ENCODE data around the gene RNF214.
"Not testable (repeated sequence)": the region's sequence is repeated elsewhere in the genome, so short reads cannot be mapped to it uniquely, and the experiment has no call there.

The RNF214 gene

GRCh38 chr11:117232092-117232878, at the start of gene RNF214:
Gene RNF214, plus strand, starts transcription at chr11:117232671. Its CDS starts 1,602 bp downstream, at chr11:117234273.
- DNase-seq: peak; percentile 77 to 82
- peak; percentile 81 for ATAC-seq
- Mint-ChIP-seq H3K27ac (peak within 1 kb of the TSS; percentile 98 to 100), H3K4me3 (peak within 1 kb of the TSS; percentile 94 to 100), H3K27me3 (no peaks in the 10 kb centered on the region), H3K9me3 (no peaks in the 10 kb centered on the region), H3K4me1 (peaks cover 47% of the 10 kb centered on the region)

GRCh38 chr11:117183178-117183577, 49.3 kb upstream of the RNF214 start:
- not testable (repeated sequence) for DNase-seq, ATAC-seq, H3K27me3 Mint-ChIP-seq, H3K9me3 Mint-ChIP-seq, H3K4me3 Mint-ChIP-seq, H3K27ac Mint-ChIP-seq
- peaks cover 27% of the 10 kb centered on the region for H3K4me1 Mint-ChIP-seq

- Mint-ChIP-seq H3K27ac (peak overlapping the region in 1 of 2 donors; percentile 6), H3K9me3 (no peaks in the 10 kb centered on the region), H3K27me3 (no peaks in the 10 kb centered on the region), H3K4me1 (peaks cover 25% of the 10 kb centered on the region), H3K4me3 (no peak overlapping the region)
- DNase-seq: no peak
- ATAC-seq: no peak
Measured at GRCh38 chr11:117183724-117184349, 48.6 kb upstream of the RNF214 start.

- Mint-ChIP-seq H3K9me3 (no peaks in the 10 kb centered on the region), H3K27me3 (no peaks in the 10 kb centered on the region), H3K4me1 (peaks cover 7% of the 10 kb centered on the region), H3K27ac (no peak overlapping the region), H3K4me3 (no peak overlapping the region)
- DNase-seq: no peak
- no peak for ATAC-seq
Measured at GRCh38 chr11:117185736-117186430, 46.6 kb upstream of the RNF214 start.

GRCh38 chr11:117186431-117186761, 46.1 kb upstream of the RNF214 start:
- Mint-ChIP-seq H3K4me3 (no peak overlapping the region), H3K27me3 (no peaks in the 10 kb centered on the region), H3K9me3 (no peaks in the 10 kb centered on the region), H3K4me1 (peaks cover 2% of the 10 kb centered on the region), H3K27ac (no peak overlapping the region)
- ATAC-seq (no peak), DNase-seq (no peak)

GRCh38 chr11:117187007-117187406, 45.5 kb upstream of the RNF214 start:
- DNase-seq (no peak), ATAC-seq (no peak)
- Mint-ChIP-seq H3K4me1 (no peaks in the 10 kb centered on the region), H3K27me3 (no peaks in the 10 kb centered on the region), H3K9me3 (no peaks in the 10 kb centered on the region), H3K27ac (no peak overlapping the region), H3K4me3 (no peak overlapping the region)

- ATAC-seq (no peak), DNase-seq (no peak)
- Mint-ChIP-seq H3K9me3 (no peaks in the 10 kb centered on the region), H3K27me3 (no peaks in the 10 kb centered on the region), H3K4me3 (no peak overlapping the region), H3K27ac (no peak overlapping the region), H3K4me1 (no peaks in the 10 kb centered on the region)
Measured at GRCh38 chr11:117187428-117187798, 45.1 kb upstream of the RNF214 start.

GRCh38 chr11:117187799-117188481, 44.5 kb upstream of the RNF214 start:
- H3K27me3 Mint-ChIP-seq: no peaks in the 10 kb centered on the region
- ATAC-seq (no peak), DNase-seq (no peak)
- no peaks in the 10 kb centered on the region for H3K4me1 Mint-ChIP-seq
- H3K4me3 Mint-ChIP-seq: no peak overlapping the region
- no peak overlapping the region for H3K27ac Mint-ChIP-seq
- H3K9me3 Mint-ChIP-seq: no peaks in the 10 kb centered on the region

GRCh38 chr11:117188620-117189081, 43.8 kb upstream of the RNF214 start:
- Mint-ChIP-seq H3K4me3 (no peak overlapping the region), H3K27ac (peak overlapping the region in 1 of 2 donors; percentile 5), H3K4me1 (no peaks in the 10 kb centered on the region), H3K9me3 (no peaks in the 10 kb centered on the region), H3K27me3 (no peaks in the 10 kb centered on the region)
- DNase-seq (no peak), ATAC-seq (no peak)

GRCh38 chr11:117189191-117189940, 43.1 kb upstream of the RNF214 start:
- no peak overlapping the region for H3K27ac Mint-ChIP-seq
- ATAC-seq: no peak
- peak in 1 of 2 donors; percentile 8 for DNase-seq
- H3K27me3 Mint-ChIP-seq: no peaks in the 10 kb centered on the region
- no peak overlapping the region for H3K4me3 Mint-ChIP-seq
- no peaks in the 10 kb centered on the region for H3K4me1 Mint-ChIP-seq
- no peaks in the 10 kb centered on the region for H3K9me3 Mint-ChIP-seq

- ATAC-seq (no peak), DNase-seq (no peak)
- Mint-ChIP-seq H3K9me3 (no peaks in the 10 kb centered on the region), H3K27me3 (no peaks in the 10 kb centered on the region), H3K4me1 (peaks cover under 1% of the 10 kb centered on the region), H3K27ac (no peak overlapping the region), H3K4me3 (no peak overlapping the region)
Measured at GRCh38 chr11:117189941-117190544, 42.4 kb upstream of the RNF214 start.

GRCh38 chr11:117191680-117192400, 40.6 kb upstream of the RNF214 start:
- peaks cover 14% of the 10 kb centered on the region for H3K4me1 Mint-ChIP-seq
- ATAC-seq: peak; percentile 3

GRCh38 chr11:117192401-117192875, 40.0 kb upstream of the RNF214 start:
- DNase-seq: no peak
- Mint-ChIP-seq H3K27ac (peak overlapping the region; percentile 52 to 67), H3K4me1 (peaks cover 14% of the 10 kb centered on the region), H3K27me3 (no peaks in the 10 kb centered on the region), H3K9me3 (no peaks in the 10 kb centered on the region), H3K4me3 (no peak overlapping the region)
- peak; percentile 2 for ATAC-seq

More at GRCh38 chr11:117191680-117192400, 40.6 kb upstream of the RNF214 start:
- Mint-ChIP-seq H3K4me3 (no peak overlapping the region), H3K27me3 (no peaks in the 10 kb centered on the region), H3K9me3 (no peaks in the 10 kb centered on the region), H3K27ac (peak overlapping the region in 1 of 2 donors; percentile 33)
- DNase-seq: no peak

Data from stimulated activated naive CD8-positive, alpha-beta T cell treated with anti-CD3 and anti-CD28 coated beads, Interleukin-15, amount 100 ng/mL, for 72 hours (primary cell).